ENCODE measurements around the gene RRP12.

Gene RRP12

DNA sequence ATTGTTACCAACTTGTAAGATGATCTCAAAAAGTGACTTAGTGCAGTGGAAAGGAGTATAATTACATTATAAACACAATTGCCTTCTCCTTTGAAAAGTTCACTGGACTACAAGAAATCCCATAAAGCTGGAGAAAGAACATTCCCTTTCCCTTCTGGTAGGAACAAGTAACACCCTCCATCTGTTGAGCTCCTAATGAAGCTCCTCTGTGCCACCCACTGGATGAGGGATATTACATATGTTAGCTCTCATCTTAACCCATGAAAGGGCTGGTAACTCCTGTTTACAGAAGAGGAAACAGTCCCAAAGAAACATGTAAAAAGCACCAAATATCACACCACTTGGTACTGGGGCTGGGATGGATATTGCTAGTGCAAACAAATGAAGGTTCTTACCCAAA lies 32.9 kb upstream of the RRP12 start:
- no peak for TF ChIP-seq TAF1 (IDR thresholded peaks at IDR 0.05; ENCODE audit: borderline replicate concordance, insufficient read depth, low read length)
- TF ChIP-seq POLR2AphosphoS5 (IDR thresholded peaks at IDR 0.05; ENCODE audit: low read depth, low read length) = no peak; the same call in none of the 2 replicates
- TF ChIP-seq SIN3A (IDR thresholded peaks at IDR 0.05; ENCODE audit: borderline replicate concordance, insufficient read depth, low read length) = no peak
- TF ChIP-seq FOXP2 (optimal IDR thresholded peaks at IDR 0.05; ENCODE audit: borderline replicate concordance, extremely low read depth, extremely low read length, insufficient read depth) = no peak
- TF ChIP-seq, protein P1, sequence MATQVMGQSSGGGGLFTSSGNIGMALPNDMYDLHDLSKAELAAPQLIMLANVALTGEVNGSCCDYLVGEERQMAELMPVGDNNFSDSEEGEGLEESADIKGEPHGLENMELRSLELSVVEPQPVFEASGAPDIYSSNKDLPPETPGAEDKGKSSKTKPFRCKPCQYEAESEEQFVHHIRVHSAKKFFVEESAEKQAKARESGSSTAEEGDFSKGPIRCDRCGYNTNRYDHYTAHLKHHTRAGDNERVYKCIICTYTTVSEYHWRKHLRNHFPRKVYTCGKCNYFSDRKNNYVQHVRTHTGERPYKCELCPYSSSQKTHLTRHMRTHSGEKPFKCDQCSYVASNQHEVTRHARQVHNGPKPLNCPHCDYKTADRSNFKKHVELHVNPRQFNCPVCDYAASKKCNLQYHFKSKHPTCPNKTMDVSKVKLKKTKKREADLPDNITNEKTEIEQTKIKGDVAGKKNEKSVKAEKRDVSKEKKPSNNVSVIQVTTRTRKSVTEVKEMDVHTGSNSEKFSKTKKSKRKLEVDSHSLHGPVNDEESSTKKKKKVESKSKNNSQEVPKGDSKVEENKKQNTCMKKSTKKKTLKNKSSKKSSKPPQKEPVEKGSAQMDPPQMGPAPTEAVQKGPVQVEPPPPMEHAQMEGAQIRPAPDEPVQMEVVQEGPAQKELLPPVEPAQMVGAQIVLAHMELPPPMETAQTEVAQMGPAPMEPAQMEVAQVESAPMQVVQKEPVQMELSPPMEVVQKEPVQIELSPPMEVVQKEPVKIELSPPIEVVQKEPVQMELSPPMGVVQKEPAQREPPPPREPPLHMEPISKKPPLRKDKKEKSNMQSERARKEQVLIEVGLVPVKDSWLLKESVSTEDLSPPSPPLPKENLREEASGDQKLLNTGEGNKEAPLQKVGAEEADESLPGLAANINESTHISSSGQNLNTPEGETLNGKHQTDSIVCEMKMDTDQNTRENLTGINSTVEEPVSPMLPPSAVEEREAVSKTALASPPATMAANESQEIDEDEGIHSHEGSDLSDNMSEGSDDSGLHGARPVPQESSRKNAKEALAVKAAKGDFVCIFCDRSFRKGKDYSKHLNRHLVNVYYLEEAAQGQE (IDR thresholded peaks at IDR 0.05; ENCODE audit: insufficient read depth in 1 of 2, low read depth in 2 of 2, low read length in 2 of 2) = no peak

- TF ChIP-seq POLR2AphosphoS5 (IDR thresholded peaks at IDR 0.05; ENCODE audit: low read depth, low read length) = no peak
Measured at GRCh38 chr10:97428572-97428981, 27.4 kb upstream of the RRP12 start.

DNA sequence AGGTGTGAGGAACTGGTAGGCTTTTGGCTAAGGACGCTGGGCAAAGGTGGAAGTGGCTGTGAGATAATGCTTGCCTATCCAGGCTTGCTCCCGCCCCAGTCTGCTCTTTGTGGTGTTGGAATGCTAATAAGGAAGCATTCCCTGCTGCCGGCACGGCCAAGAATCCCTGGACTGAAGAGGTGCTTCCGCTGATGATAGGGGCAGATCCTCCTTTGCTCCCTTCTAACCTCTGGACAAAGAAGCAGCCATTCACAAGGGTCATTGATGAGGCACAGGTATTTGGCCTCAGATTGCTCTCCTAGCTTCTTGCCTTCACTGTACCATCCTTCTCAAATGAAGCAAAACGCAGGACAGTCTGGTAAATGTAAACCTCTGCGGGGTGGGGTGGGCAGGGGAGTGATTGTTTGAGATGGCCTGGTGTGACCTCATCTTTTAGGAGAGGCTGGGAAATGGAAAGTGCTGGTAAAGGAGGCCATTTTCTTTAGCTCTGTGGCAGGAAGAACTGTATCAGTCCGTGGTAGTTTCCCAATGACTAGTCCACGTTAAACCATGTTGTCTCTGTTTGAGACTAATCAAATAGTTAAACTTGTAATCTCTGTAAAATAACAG lies 26.5 kb upstream of the RRP12 start:
- no peak for TF ChIP-seq TAF1 (IDR thresholded peaks at IDR 0.05; ENCODE audit: borderline replicate concordance, insufficient read depth, low read length)
- TF ChIP-seq SIN3A (IDR thresholded peaks at IDR 0.05; ENCODE audit: borderline replicate concordance, insufficient read depth, low read length) = no peak
- TF ChIP-seq POLR2AphosphoS5 (IDR thresholded peaks at IDR 0.05; ENCODE audit: low read depth, low read length) = no peak

DNA sequence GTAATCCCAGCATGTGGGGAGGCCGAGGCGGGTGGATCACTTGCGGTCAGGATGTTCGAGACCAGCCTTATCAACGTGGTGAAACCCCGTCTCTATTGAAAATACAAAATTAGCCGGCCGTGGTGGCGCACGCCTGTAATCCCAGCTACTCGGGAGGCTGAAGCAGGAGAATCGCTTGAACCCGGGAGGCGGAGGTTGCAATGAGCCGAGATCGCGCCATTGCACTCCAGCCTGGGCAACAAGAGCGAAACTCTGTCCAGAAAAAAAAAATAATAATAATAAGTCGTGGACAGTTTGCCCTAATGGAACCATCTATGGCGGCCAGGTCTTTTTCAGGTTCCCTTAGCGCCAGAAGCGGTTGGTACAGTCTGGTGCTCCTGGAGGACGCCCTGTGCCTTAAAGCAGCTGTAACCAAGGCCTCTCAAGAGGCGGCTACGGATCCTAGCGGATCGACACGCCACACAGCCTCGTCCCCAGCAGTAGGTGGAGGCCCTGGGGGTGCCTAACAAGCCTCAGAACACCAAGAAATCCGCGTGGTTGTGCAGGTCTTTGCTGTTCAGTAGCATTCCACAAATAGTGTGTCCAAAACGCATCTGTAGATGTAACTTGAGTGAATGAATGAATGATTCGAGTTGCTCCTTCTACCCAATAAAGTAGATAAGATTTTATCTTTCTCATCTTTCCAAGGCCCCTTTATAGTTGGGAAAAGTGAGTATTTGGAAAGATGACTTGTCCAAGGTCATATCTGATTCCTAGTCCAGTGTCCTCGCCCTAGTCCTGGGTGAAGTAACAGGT lies 25.8 kb upstream of the RRP12 start:
- no peak for TF ChIP-seq SIN3A (IDR thresholded peaks at IDR 0.05; ENCODE audit: borderline replicate concordance, insufficient read depth, low read length)
- no peak for TF ChIP-seq FOXP2 (optimal IDR thresholded peaks at IDR 0.05; ENCODE audit: borderline replicate concordance, extremely low read depth, extremely low read length, insufficient read depth)
- TF ChIP-seq, protein P1 (IDR thresholded peaks at IDR 0.05; ENCODE audit: insufficient read depth in 1 of 2, low read depth in 2 of 2, low read length in 2 of 2) = no peak
- no peak for TF ChIP-seq TAF1 (IDR thresholded peaks at IDR 0.05; ENCODE audit: borderline replicate concordance, insufficient read depth, low read length)
- TF ChIP-seq POLR2AphosphoS5 (IDR thresholded peaks at IDR 0.05; ENCODE audit: low read depth, low read length) = no peak

GRCh38 chr10:97425964-97426775 lies 25.0 kb upstream of the RRP12 start, which contains the start of gene PGAM1:
TSS of gene PGAM1 (plus strand) at chr10:97426191. CDS start at chr10:97426308, 117 bp downstream.
- TF ChIP-seq POLR2AphosphoS5 (IDR thresholded peaks at IDR 0.05; ENCODE audit: low read depth, low read length) = peak; percentile 71
- TF ChIP-seq FOXP2 (optimal IDR thresholded peaks at IDR 0.05; ENCODE audit: borderline replicate concordance, extremely low read depth, extremely low read length, insufficient read depth) = peak; percentile 88
- TF ChIP-seq TAF1 (IDR thresholded peaks at IDR 0.05; ENCODE audit: borderline replicate concordance, insufficient read depth, low read length) = peak; percentile 50; the same call in 1 of the 2 replicates
- no peak for TF ChIP-seq SIN3A (IDR thresholded peaks at IDR 0.05; ENCODE audit: borderline replicate concordance, insufficient read depth, low read length)

GRCh38 chr10:97416565-97416964 lies 15.4 kb upstream of the RRP12 start:
- TF ChIP-seq, protein P1 (IDR thresholded peaks at IDR 0.05; ENCODE audit: insufficient read depth in 1 of 2, low read depth in 2 of 2, low read length in 2 of 2) = no peak
- no peak for TF ChIP-seq SIN3A (IDR thresholded peaks at IDR 0.05; ENCODE audit: borderline replicate concordance, insufficient read depth, low read length)
- no peak for TF ChIP-seq FOXP2 (optimal IDR thresholded peaks at IDR 0.05; ENCODE audit: borderline replicate concordance, extremely low read depth, extremely low read length, insufficient read depth)
- no peak for TF ChIP-seq POLR2AphosphoS5 (IDR thresholded peaks at IDR 0.05; ENCODE audit: low read depth, low read length)
- TF ChIP-seq TAF1 (IDR thresholded peaks at IDR 0.05; ENCODE audit: borderline replicate concordance, insufficient read depth, low read length) = no peak
